ENCODE data around the gene EMSY.
A peak's percentile ranks its signal among the peaks of the same experiment; 100 is the strongest.

GRCh38 chr11:76598426-76598839, 153.6 kb downstream of the EMSY start:
- TF ChIP-seq CTCF (IDR thresholded peaks at IDR 0.05) (peak; percentile 43 to 74 (median 58)), POLR2A (IDR thresholded peaks at IDR 0.05) (no peak)
